K562 (cell line): Measurements from ENCODE around the gene COL9A3. TPM values are rescaled to one million over a fixed set of nuclear protein-coding genes. Genes with fewer than 3 reads are reported as not detected.

ENCODE experiments used
- CBX5 ChIP-seq: IDR thresholded peaks from 2 replicates; pipeline ENCODE4 v1.6.1; 2014; ENCODE audit warnings: low read depth, borderline replicate concordance
- EZH2 ChIP-seq: IDR thresholded peaks from 2 replicates; pipeline ENCODE4 v1.6.1; 2012; ENCODE audit warnings: low read depth, mild to moderate bottlenecking, inconsistent platforms, low read length, borderline replicate concordance
- HBP1 ChIP-seq: fragments of 450-650 bp; formaldehyde crosslinking; IDR thresholded peaks from 2 replicates; pipeline ENCODE4 v1.4.0; 2022; ENCODE audit warnings: missing genetic modification characterization
- HSF4 ChIP-seq: fragments of 250-450 bp; sonication (Bioruptor Pico); IDR thresholded peaks from 2 replicates; pipeline ENCODE4 v2.1.2; 2022; ENCODE audit warnings: mild to moderate bottlenecking, moderate library complexity, borderline replicate concordance
- RCOR1 ChIP-seq, 2 experiments: IDR thresholded peaks; 2 replicates each; pipeline ENCODE4 v1.6.1; 2012; ENCODE audit warnings: low read depth in 2 of 2, low read length in 2 of 2, borderline replicate concordance in 1 of 2, improper control_type of control experiment in 1 of 2
- RERE ChIP-seq: sonication (generic); formaldehyde crosslinking; IDR thresholded peaks from 2 replicates; pipeline ENCODE4 v1.8.0; 2023; ENCODE audit warnings: missing genetic modification reagents, mild to moderate bottlenecking, borderline replicate concordance
- SRSF7 ChIP-seq: fragments of 200-400 bp; formaldehyde crosslinking; optimal IDR thresholded peaks from 2 replicates; pipeline ENCODE3; 2017; ENCODE audit warnings: mild to moderate bottlenecking, low read depth, low read length
- TCFL5 ChIP-seq: fragments of 250-450 bp; sonication (Bioruptor Pico); conservative IDR thresholded peaks from 2 replicates; pipeline ENCODE4 v1.6.1; 2021; ENCODE audit warnings: mild to moderate bottlenecking, moderate library complexity, matching md5 sums
- TEAD2 ChIP-seq: fragments of 450-650 bp; IDR thresholded peaks from 2 replicates; pipeline ENCODE4 v1.6.1; 2016; ENCODE audit warnings: missing genetic modification characterization, control low read depth, missing compliant biosample characterization
- THAP12 ChIP-seq: fragments of 250-450 bp; sonication (Bioruptor Pico); IDR thresholded peaks from 2 replicates; pipeline ENCODE4 v1.9.0; 2021; ENCODE audit warnings: mild to moderate bottlenecking, inconsistent platforms
- THRB ChIP-seq: fragments of 450-650 bp; formaldehyde crosslinking; conservative IDR thresholded peaks from 2 replicates; pipeline ENCODE4 v1.4.0; 2022; ENCODE audit warnings: mild to moderate bottlenecking, missing genetic modification characterization
- USF2 ChIP-seq: sonication (generic); formaldehyde crosslinking; IDR thresholded peaks from 2 replicates; pipeline ENCODE4 v1.5.0; 2020; ENCODE audit warnings: missing genetic modification reagents
- ZNF121 ChIP-seq: sonication (generic); formaldehyde crosslinking; conservative IDR thresholded peaks from 2 replicates; pipeline ENCODE4 v1.8.0; 2022; ENCODE audit warnings: missing genetic modification reagents
- ZNF445 ChIP-seq: fragments of 250-450 bp; sonication (Bioruptor Pico); IDR thresholded peaks from 2 replicates; pipeline ENCODE4 v1.4.0; 2020; ENCODE audit warnings: low read depth, mild to moderate bottlenecking, moderate library complexity
- ZNF764 ChIP-seq: fragments of 250-450 bp; sonication (Bioruptor Pico); IDR thresholded peaks from 2 replicates; pipeline ENCODE4 v1.4.0; 2020; ENCODE audit warnings: low read depth, mild to moderate bottlenecking, moderate library complexity
- polyA plus RNA-seq, 8 experiments: library from polyadenylated mRNA; depleted of rRNA in 4 of 8; stranded (reverse) in 5 of 8; unstranded in 3 of 8; fragments of >200 nt; fragmentation: Nextera tagmentation in 2 of 8; fragmentation: Illumina TruSeq in 1 of 8; extraction: Ambion mirVana in 2 of 8; extraction: Trizol in 1 of 8; gene quantifications; 2 replicates each; pipeline versions ENCODE4 v1.2.1 to v1.2.3, GENCODE V29; 2011 to 2014; ENCODE audit warnings: inconsistent platforms in 1 of 8, missing spikeins in 1 of 8
- total RNA-seq, 7 experiments: library from RNA; depleted of rRNA in 6 of 7; stranded (reverse); fragments of >200 nt in 6 of 7; fragmentation: Illumina TruSeq in 2 of 7; extraction: Trizol in 2 of 7; gene quantifications; 2 replicates each; pipeline versions ENCODE4 v1.2.1 to v1.2.3, GENCODE V29; 2011 to 2021; ENCODE audit warnings: low replicate concordance in 1 of 7

Gene COL9A3
- total and polyA plus RNA-seq, 9 of the 15 experiments (the other 6 are each of a cell fraction or from before 2014, with no cell fraction given) = 0.14 to 3.6 (median 0.88) TPM; not detected in 1

- TF ChIP-seq THAP12 = no peak
- TF ChIP-seq ZNF445 (CRISPR knock-in tag) = no peak
- TF ChIP-seq RCOR1 (IDR thresholded peaks at IDR 0.05; ENCODE audit: borderline replicate concordance in 1 of 2, low read depth in 2 of 2, low read length in 2 of 2) = peak in 1 of 2 experiments; percentile 83; a peak in 2 of 4 replicates
- no peak for TF ChIP-seq TCFL5
- TF ChIP-seq SRSF7 = no peak
- no peak for TF ChIP-seq RERE (CRISPR knock-in tag)
- no peak for TF ChIP-seq TEAD2 (tag)
- no peak for TF ChIP-seq ZNF121 (CRISPR knock-in tag)
- no peak for TF ChIP-seq HSF4 (CRISPR knock-in tag)
- no peak for TF ChIP-seq ZNF764
- TF ChIP-seq HBP1 = no peak
- TF ChIP-seq THRB (CRISPR knock-in tag) = no peak
- no peak for TF ChIP-seq USF2
- no peak for TF ChIP-seq EZH2
- TF ChIP-seq CBX5 = no peak
Measured at GRCh38 chr20:62822788-62823651, 6.2 kb downstream of the COL9A3 start (continued).
